Muscle layer of duodenum (tissue), 2 donors: Measurements from ENCODE around the gene PTTG1IP2.

Experiments
- H3K27ac ChIP-seq: one replicate; pipeline ENCODE4 v1.7.0; 2013; ENCODE audit warnings: mild to moderate bottlenecking, low read length
- H3K27me3 ChIP-seq: one replicate; pipeline ENCODE4 v1.7.0; 2013; ENCODE audit warnings: low read depth, mild to moderate bottlenecking, control low read depth, low read length
- H3K36me3 ChIP-seq, 2 donors: one replicate each; pipeline ENCODE4 v1.7.0; 2013; ENCODE audit warnings: low read length in 2 of 2, control low read depth in 1 of 2, mild to moderate bottlenecking in 1 of 2; ENCODE audit not compliant: insufficient read depth in 2 of 2, control insufficient read depth in 1 of 2
- H3K4me1 ChIP-seq, 2 donors: one replicate each; pipeline ENCODE4 v1.7.0; 2013; ENCODE audit warnings: low read length in 2 of 2, mild to moderate bottlenecking in 2 of 2, control low read depth in 1 of 2, moderate library complexity in 1 of 2; ENCODE audit not compliant: insufficient read depth in 2 of 2, control insufficient read depth in 1 of 2
- H3K4me3 ChIP-seq, 2 donors: one replicate each; pipeline ENCODE4 v1.7.0; 2013; ENCODE audit warnings: low read length in 2 of 2, low read depth in 1 of 2, mild to moderate bottlenecking in 1 of 2
- H3K9me3 ChIP-seq, 2 donors: one replicate each; pipeline ENCODE4 v1.7.0; 2013; ENCODE audit warnings: low read length in 2 of 2, control low read depth in 1 of 2, mild to moderate bottlenecking in 1 of 2; ENCODE audit not compliant: control insufficient read depth in 1 of 2
- donor health status: healthy.

Gene PTTG1IP2

GRCh38 chr7:90485734-90486316 is 16.4 kb downstream of the PTTG1IP2 start:
- H3K4me1 ChIP-seq = no peaks in the 10 kb centered on the region
- H3K27ac ChIP-seq = no peak overlapping the region
- no peak overlapping the region for H3K4me3 ChIP-seq
- H3K36me3 ChIP-seq = no peaks in the 10 kb centered on the region
- H3K27me3 ChIP-seq = no peaks in the 10 kb centered on the region
- H3K9me3 ChIP-seq = no peaks in the 10 kb centered on the region

- Histone ChIP-seq H3K4me1 (no peaks in the 10 kb centered on the region), H3K4me3 (no peak overlapping the region), H3K36me3 (no peaks in the 10 kb centered on the region), H3K9me3 (no peaks in the 10 kb centered on the region), H3K27me3 (no peaks in the 10 kb centered on the region), H3K27ac (no peak overlapping the region)
Measured at GRCh38 chr7:90487808-90488207, 18.4 kb downstream of the PTTG1IP2 start.

GRCh38 chr7:90488220-90488619 is 18.8 kb downstream of the PTTG1IP2 start:
- H3K27me3 ChIP-seq = no peaks in the 10 kb centered on the region
- no peaks in the 10 kb centered on the region for H3K4me1 ChIP-seq
- H3K27ac ChIP-seq = no peak overlapping the region
- no peaks in the 10 kb centered on the region for H3K36me3 ChIP-seq
- H3K4me3 ChIP-seq = no peak overlapping the region
- no peaks in the 10 kb centered on the region for H3K9me3 ChIP-seq

- no peaks in the 10 kb centered on the region for H3K27me3 ChIP-seq
- no peak overlapping the region for H3K4me3 ChIP-seq
- no peaks in the 10 kb centered on the region for H3K4me1 ChIP-seq
- H3K27ac ChIP-seq = no peak overlapping the region
- no peaks in the 10 kb centered on the region for H3K36me3 ChIP-seq
- no peaks in the 10 kb centered on the region for H3K9me3 ChIP-seq
Measured at GRCh38 chr7:90492250-90492649, 22.8 kb downstream of the PTTG1IP2 start.

GRCh38 chr7:90495241-90495640 is 25.8 kb downstream of the PTTG1IP2 start:
- H3K4me3 ChIP-seq = no peak overlapping the region
- no peaks in the 10 kb centered on the region for H3K27me3 ChIP-seq
- no peaks in the 10 kb centered on the region for H3K9me3 ChIP-seq
- no peak overlapping the region for H3K27ac ChIP-seq
- no peaks in the 10 kb centered on the region for H3K36me3 ChIP-seq
- no peaks in the 10 kb centered on the region for H3K4me1 ChIP-seq

- Histone ChIP-seq H3K9me3 (no peaks in the 10 kb centered on the region), H3K36me3 (no peaks in the 10 kb centered on the region), H3K4me3 (no peak overlapping the region), H3K27me3 (no peaks in the 10 kb centered on the region), H3K4me1 (no peaks in the 10 kb centered on the region), H3K27ac (no peak overlapping the region)
Measured at GRCh38 chr7:90502539-90502938, 33.1 kb downstream of the PTTG1IP2 start.

GRCh38 chr7:90503367-90503766 is 33.9 kb downstream of the PTTG1IP2 start:
- no peak overlapping the region for H3K27ac ChIP-seq
- no peaks in the 10 kb centered on the region for H3K36me3 ChIP-seq
- H3K27me3 ChIP-seq = no peaks in the 10 kb centered on the region
- H3K4me1 ChIP-seq = no peaks in the 10 kb centered on the region
- no peak overlapping the region for H3K4me3 ChIP-seq
- H3K9me3 ChIP-seq = no peaks in the 10 kb centered on the region

- H3K36me3 ChIP-seq = no peaks in the 10 kb centered on the region
- no peaks in the 10 kb centered on the region for H3K4me1 ChIP-seq
- H3K27ac ChIP-seq = no peak overlapping the region
- H3K9me3 ChIP-seq = no peaks in the 10 kb centered on the region
- no peak overlapping the region for H3K4me3 ChIP-seq
- no peaks in the 10 kb centered on the region for H3K27me3 ChIP-seq
Measured at GRCh38 chr7:90507692-90508091, 38.3 kb downstream of the PTTG1IP2 start.

GRCh38 chr7:90511776-90512175 is 42.3 kb downstream of the PTTG1IP2 start:
- H3K9me3 ChIP-seq = no peaks in the 10 kb centered on the region
- no peaks in the 10 kb centered on the region for H3K36me3 ChIP-seq
- no peak overlapping the region for H3K4me3 ChIP-seq
- H3K27ac ChIP-seq = no peak overlapping the region
- no peaks in the 10 kb centered on the region for H3K27me3 ChIP-seq
- no peaks in the 10 kb centered on the region for H3K4me1 ChIP-seq

- H3K4me1 ChIP-seq = no peaks in the 10 kb centered on the region
- no peaks in the 10 kb centered on the region for H3K9me3 ChIP-seq
- no peaks in the 10 kb centered on the region for H3K27me3 ChIP-seq
- H3K27ac ChIP-seq = no peak overlapping the region
- no peak overlapping the region for H3K4me3 ChIP-seq
- H3K36me3 ChIP-seq = no peaks in the 10 kb centered on the region
Measured at GRCh38 chr7:90512821-90513254, 43.4 kb downstream of the PTTG1IP2 start.

GRCh38 chr7:90516257-90516656 is 46.8 kb downstream of the PTTG1IP2 start:
- Histone ChIP-seq H3K27me3 (no peaks in the 10 kb centered on the region), H3K36me3 (no peaks in the 10 kb centered on the region), H3K9me3 (no peaks in the 10 kb centered on the region), H3K4me1 (no peaks in the 10 kb centered on the region), H3K27ac (no peak overlapping the region), H3K4me3 (no peak overlapping the region)

GRCh38 chr7:90518630-90519029 is 49.2 kb downstream of the PTTG1IP2 start:
- Histone ChIP-seq H3K4me1 (no peaks in the 10 kb centered on the region), H3K9me3 (no peaks in the 10 kb centered on the region), H3K27me3 (no peaks in the 10 kb centered on the region), H3K4me3 (no peak overlapping the region), H3K27ac (no peak overlapping the region), H3K36me3 (no peaks in the 10 kb centered on the region)
